WTC11 (cell line): ENCODE measurements around the gene ITPR2. TPM values are rescaled to one million over a fixed set of nuclear protein-coding genes. Genes with fewer than 3 reads are reported as not detected.

ENCODE experiments used
- ATAC-seq: fragments of 200-7000 bp; cut with Tn5 transposase; 2 replicates; pipeline ENCODE4 v1.10.0; 2021; ENCODE audit warnings: mild to moderate bottlenecking, moderate library complexity
- CTCF ChIA-PET: fragments of 300-600 bp; sonication (Branson Sonifier 250); formaldehyde crosslinking; loops from one replicate; lab custom pipeline; 2021; ENCODE audit warnings: antibody characterized with exemption; lab: Charles Lee
- POLR2A ChIA-PET: fragments of 350-600 bp; sonication (Branson Sonifier 250); formaldehyde crosslinking; loops from one replicate; lab custom pipeline; 2021; ENCODE audit warnings: antibody characterized with exemption; lab: Charles Lee
- DNase-seq: peaks from one replicate; pipeline ENCODE4 v3.0.0; 2021; ENCODE audit warnings: low spot score
- H3K27ac Mint-ChIP-seq: 2 replicates; pipeline ENCODE4 v1.8.0; 2021; ENCODE audit warnings: mixed read lengths
- H3K27me3 Mint-ChIP-seq: 2 replicates; pipeline ENCODE4 v1.8.0; 2021; ENCODE audit warnings: low read depth, mild to moderate bottlenecking, moderate library complexity, mixed read lengths
- H3K36me3 Mint-ChIP-seq: 2 replicates; pipeline ENCODE4 v1.8.0; 2021; ENCODE audit warnings: mixed read lengths
- H3K4me1 Mint-ChIP-seq: 2 replicates; pipeline ENCODE4 v1.8.0; 2022; ENCODE audit warnings: mixed read lengths
- H3K4me3 Mint-ChIP-seq: 2 replicates; pipeline ENCODE4 v1.8.0; 2021; ENCODE audit warnings: mild to moderate bottlenecking, moderate library complexity, mixed read lengths
- H3K9me3 Mint-ChIP-seq: 2 replicates; pipeline ENCODE4 v1.8.0; 2021; ENCODE audit warnings: mixed read lengths
- FOXJ3 ChIP-seq: sonication (generic); formaldehyde crosslinking; IDR thresholded peaks from 2 replicates; pipeline ENCODE4 v1.9.0; 2021; ENCODE audit warnings: missing genetic modification reagents, mild to moderate bottlenecking, borderline replicate concordance
- GRHL2 ChIP-seq: fragments of 250-450 bp; sonication (Bioruptor Pico); IDR thresholded peaks from 2 replicates; pipeline ENCODE4 v1.8.0; 2022; ENCODE audit warnings: mild to moderate bottlenecking, moderate library complexity; ENCODE audit not compliant: insufficient replicate concordance, severe bottlenecking
- JAZF1 ChIP-seq: fragments of 250-450 bp; sonication (Bioruptor Pico); IDR thresholded peaks from 2 replicates; pipeline ENCODE4 v1.9.0; 2021; ENCODE audit warnings: moderate library complexity, mild to moderate bottlenecking, inconsistent platforms
- MXD4 ChIP-seq: fragments of 250-450 bp; sonication (Bioruptor Pico); IDR thresholded peaks from 2 replicates; pipeline ENCODE4 v1.8.0; 2021; ENCODE audit warnings: mild to moderate bottlenecking, moderate library complexity, borderline replicate concordance
- ZNF121 ChIP-seq: sonication (generic); formaldehyde crosslinking; IDR thresholded peaks from 2 replicates; pipeline ENCODE4 v1.8.0; 2023; ENCODE audit warnings: missing genetic modification reagents
- ZNF671 ChIP-seq: fragments of 250-450 bp; sonication (Bioruptor Pico); IDR thresholded peaks from 2 replicates; pipeline ENCODE4 v1.8.0; 2021; ENCODE audit warnings: mild to moderate bottlenecking
- total RNA-seq: library from RNA; stranded (reverse); gene quantifications from 3 replicates; pipeline ENCODE4 v1.2.3, GENCODE V29; 2021
- TF ChIP-seq, protein P1 (sequence below): sonication (generic); formaldehyde crosslinking; conservative IDR thresholded peaks from 2 replicates; pipeline ENCODE4 v1.8.1; 2022; ENCODE audit warnings: mild to moderate bottlenecking, missing genetic modification reagents
- TF ChIP-seq, protein P2 (sequence below): sonication (generic); formaldehyde crosslinking; IDR thresholded peaks from 2 replicates; pipeline ENCODE4 v1.8.1; 2022; ENCODE audit warnings: missing genetic modification reagents, borderline replicate concordance
- TF ChIP-seq, protein P3 (sequence below): sonication (generic); formaldehyde crosslinking; IDR thresholded peaks from 2 replicates; pipeline ENCODE4 v1.8.1; 2023; ENCODE audit warnings: mild to moderate bottlenecking, missing genetic modification reagents, moderate library complexity
- TF ChIP-seq, protein P4 (sequence below): sonication (generic); formaldehyde crosslinking; IDR thresholded peaks from 2 replicates; pipeline ENCODE4 v1.8.1; 2023; ENCODE audit warnings: mild to moderate bottlenecking, missing genetic modification reagents, moderate library complexity
- TF ChIP-seq, protein P5 (sequence below): fragments of 250-450 bp; sonication (Bioruptor Pico); IDR thresholded peaks from 2 replicates; pipeline ENCODE4 v1.9.0; 2021; ENCODE audit warnings: mild to moderate bottlenecking
- TF ChIP-seq, protein P6 (sequence below): sonication (generic); formaldehyde crosslinking; conservative IDR thresholded peaks from 2 replicates; pipeline ENCODE4 v1.8.1; 2023; ENCODE audit warnings: mild to moderate bottlenecking, low read depth, missing genetic modification reagents, moderate library complexity
- TF ChIP-seq, protein P7 (sequence below): sonication (generic); formaldehyde crosslinking; IDR thresholded peaks from 2 replicates; pipeline ENCODE4 v1.8.1; 2022; ENCODE audit warnings: mild to moderate bottlenecking, missing genetic modification reagents, moderate library complexity, borderline replicate concordance

The ITPR2 gene
- total RNA-seq, 1 experiment from 2014 or later, result 50.7 TPM

DNA sequence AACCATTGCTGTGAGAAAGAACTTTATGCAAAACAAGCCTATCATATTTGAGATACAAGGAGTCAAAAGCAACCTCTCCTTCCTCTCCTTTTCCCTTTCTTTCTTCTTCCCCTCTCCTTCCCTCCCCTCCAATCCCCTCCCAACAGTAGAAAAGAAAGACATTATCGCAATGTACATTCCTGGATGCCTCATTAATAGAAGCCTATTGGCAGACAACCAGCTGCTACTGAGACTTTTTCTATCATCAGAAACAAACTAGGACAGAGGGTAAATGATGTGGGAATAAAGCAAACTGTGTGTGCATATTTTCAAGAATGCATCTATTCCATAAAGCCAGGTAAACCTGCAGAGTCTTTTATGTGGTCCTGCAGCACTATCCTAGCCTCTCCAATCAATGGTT is 237.2 kb downstream of the ITPR2 start (continued):
- TF ChIP-seq MXD4 (CRISPR knock-in tag) (no peak), GRHL2 (CRISPR knock-in tag) (no peak), ZNF121 (CRISPR knock-in tag) (no peak)
- TF ChIP-seq, protein P1, sequence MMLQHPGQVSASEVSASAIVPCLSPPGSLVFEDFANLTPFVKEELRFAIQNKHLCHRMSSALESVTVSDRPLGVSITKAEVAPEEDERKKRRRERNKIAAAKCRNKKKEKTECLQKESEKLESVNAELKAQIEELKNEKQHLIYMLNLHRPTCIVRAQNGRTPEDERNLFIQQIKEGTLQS (CRISPR knock-in tag), result no peak
- TF ChIP-seq, protein P2, sequence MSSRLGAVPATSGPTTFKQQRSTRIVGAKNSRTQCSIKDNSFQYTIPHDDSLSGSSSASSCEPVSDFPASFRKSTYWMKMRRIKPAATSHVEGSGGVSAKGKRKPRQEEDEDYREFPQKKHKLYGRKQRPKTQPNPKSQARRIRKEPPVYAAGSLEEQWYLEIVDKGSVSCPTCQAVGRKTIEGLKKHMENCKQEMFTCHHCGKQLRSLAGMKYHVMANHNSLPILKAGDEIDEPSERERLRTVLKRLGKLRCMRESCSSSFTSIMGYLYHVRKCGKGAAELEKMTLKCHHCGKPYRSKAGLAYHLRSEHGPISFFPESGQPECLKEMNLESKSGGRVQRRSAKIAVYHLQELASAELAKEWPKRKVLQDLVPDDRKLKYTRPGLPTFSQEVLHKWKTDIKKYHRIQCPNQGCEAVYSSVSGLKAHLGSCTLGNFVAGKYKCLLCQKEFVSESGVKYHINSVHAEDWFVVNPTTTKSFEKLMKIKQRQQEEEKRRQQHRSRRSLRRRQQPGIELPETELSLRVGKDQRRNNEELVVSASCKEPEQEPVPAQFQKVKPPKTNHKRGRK (CRISPR knock-in tag), result no peak

DNA sequence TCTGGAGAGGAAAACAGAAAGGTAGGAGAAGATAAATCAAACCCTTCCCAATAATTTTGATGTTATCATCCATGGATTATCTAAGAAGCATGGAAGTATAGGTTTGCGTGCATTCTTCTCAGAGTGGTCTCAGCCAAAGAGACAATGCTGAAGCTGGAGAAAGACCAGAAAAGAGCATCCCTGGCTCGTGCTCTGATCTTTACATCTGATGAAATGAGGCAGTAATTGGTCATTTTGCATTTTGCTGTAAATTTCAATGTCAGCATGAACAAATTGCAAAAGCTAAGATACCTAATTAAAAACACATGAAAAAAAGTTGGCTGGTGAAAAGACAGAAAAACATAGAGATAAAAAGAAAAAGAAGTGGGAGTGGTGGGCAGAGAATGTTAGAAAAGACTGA is 252.4 kb downstream of the ITPR2 start:
- POLR2A ChIA-PET, result no interaction called here
- H3K4me3 Mint-ChIP-seq, result no peak overlapping the region
- H3K4me1 Mint-ChIP-seq, result no peaks in the 10 kb centered on the region
- CTCF ChIA-PET, result no interaction called here
- no peak for DNase-seq
- ATAC-seq, result no peak
- H3K27me3 Mint-ChIP-seq, result no peaks in the 10 kb centered on the region
- H3K9me3 Mint-ChIP-seq, result no peaks in the 10 kb centered on the region
- TF ChIP-seq, protein P3, sequence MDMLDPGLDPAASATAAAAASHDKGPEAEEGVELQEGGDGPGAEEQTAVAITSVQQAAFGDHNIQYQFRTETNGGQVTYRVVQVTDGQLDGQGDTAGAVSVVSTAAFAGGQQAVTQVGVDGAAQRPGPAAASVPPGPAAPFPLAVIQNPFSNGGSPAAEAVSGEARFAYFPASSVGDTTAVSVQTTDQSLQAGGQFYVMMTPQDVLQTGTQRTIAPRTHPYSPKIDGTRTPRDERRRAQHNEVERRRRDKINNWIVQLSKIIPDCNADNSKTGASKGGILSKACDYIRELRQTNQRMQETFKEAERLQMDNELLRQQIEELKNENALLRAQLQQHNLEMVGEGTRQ (CRISPR knock-in tag), result no peak
- no peak overlapping the region; the same call in 1 of the 2 replicates for H3K27ac Mint-ChIP-seq
- peaks cover 6% of the 10 kb centered on the region for H3K36me3 Mint-ChIP-seq

DNA sequence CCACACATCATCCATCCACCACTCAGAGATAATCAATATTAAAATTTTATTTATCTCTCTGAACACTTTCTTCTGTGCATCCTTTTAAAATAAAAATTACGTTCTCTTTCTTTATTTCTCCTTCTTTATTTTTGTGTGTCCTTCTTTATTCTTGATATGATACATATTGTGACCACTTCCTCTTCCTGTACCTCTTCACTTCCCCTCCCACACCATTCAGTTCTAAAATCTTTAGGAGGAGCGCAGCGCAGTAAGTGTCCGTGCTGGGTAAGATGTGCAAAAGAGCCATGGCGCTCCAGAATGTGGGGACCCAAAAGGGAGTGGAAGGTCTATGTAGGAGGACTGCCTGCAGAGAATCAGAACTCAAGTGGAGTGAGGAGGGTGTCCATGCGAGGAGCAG is 256.7 kb downstream of the ITPR2 start:
- ChIA-PET CTCF (no interaction called here), POLR2A (no interaction called here)
- Mint-ChIP-seq H3K36me3 (peaks cover 14% of the 10 kb centered on the region), H3K9me3 (no peaks in the 10 kb centered on the region), H3K27ac (no peak overlapping the region), H3K4me1 (peaks cover 18% of the 10 kb centered on the region), H3K27me3 (no peaks in the 10 kb centered on the region), H3K4me3 (no peak overlapping the region)
- ATAC-seq (no peak), DNase-seq (no peak)
- TF ChIP-seq ZNF121 (CRISPR knock-in tag) (no peak), JAZF1 (CRISPR knock-in tag) (no peak), ZNF671 (no peak), FOXJ3 (CRISPR knock-in tag) (no peak)
- TF ChIP-seq, protein P4, sequence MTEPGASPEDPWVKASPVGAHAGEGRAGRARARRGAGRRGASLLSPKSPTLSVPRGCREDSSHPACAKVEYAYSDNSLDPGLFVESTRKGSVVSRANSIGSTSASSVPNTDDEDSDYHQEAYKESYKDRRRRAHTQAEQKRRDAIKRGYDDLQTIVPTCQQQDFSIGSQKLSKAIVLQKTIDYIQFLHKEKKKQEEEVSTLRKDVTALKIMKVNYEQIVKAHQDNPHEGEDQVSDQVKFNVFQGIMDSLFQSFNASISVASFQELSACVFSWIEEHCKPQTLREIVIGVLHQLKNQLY (CRISPR knock-in tag), result no peak
- TF ChIP-seq, protein P5, sequence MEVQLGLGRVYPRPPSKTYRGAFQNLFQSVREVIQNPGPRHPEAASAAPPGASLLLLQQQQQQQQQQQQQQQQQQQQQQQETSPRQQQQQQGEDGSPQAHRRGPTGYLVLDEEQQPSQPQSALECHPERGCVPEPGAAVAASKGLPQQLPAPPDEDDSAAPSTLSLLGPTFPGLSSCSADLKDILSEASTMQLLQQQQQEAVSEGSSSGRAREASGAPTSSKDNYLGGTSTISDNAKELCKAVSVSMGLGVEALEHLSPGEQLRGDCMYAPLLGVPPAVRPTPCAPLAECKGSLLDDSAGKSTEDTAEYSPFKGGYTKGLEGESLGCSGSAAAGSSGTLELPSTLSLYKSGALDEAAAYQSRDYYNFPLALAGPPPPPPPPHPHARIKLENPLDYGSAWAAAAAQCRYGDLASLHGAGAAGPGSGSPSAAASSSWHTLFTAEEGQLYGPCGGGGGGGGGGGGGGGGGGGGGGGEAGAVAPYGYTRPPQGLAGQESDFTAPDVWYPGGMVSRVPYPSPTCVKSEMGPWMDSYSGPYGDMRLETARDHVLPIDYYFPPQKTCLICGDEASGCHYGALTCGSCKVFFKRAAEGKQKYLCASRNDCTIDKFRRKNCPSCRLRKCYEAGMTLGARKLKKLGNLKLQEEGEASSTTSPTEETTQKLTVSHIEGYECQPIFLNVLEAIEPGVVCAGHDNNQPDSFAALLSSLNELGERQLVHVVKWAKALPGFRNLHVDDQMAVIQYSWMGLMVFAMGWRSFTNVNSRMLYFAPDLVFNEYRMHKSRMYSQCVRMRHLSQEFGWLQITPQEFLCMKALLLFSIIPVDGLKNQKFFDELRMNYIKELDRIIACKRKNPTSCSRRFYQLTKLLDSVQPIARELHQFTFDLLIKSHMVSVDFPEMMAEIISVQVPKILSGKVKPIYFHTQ (CRISPR knock-in tag), result no peak
- TF ChIP-seq, protein P6, sequence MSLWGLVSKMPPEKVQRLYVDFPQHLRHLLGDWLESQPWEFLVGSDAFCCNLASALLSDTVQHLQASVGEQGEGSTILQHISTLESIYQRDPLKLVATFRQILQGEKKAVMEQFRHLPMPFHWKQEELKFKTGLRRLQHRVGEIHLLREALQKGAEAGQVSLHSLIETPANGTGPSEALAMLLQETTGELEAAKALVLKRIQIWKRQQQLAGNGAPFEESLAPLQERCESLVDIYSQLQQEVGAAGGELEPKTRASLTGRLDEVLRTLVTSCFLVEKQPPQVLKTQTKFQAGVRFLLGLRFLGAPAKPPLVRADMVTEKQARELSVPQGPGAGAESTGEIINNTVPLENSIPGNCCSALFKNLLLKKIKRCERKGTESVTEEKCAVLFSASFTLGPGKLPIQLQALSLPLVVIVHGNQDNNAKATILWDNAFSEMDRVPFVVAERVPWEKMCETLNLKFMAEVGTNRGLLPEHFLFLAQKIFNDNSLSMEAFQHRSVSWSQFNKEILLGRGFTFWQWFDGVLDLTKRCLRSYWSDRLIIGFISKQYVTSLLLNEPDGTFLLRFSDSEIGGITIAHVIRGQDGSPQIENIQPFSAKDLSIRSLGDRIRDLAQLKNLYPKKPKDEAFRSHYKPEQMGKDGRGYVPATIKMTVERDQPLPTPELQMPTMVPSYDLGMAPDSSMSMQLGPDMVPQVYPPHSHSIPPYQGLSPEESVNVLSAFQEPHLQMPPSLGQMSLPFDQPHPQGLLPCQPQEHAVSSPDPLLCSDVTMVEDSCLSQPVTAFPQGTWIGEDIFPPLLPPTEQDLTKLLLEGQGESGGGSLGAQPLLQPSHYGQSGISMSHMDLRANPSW (CRISPR knock-in tag), result no peak
- TF ChIP-seq, protein P7, sequence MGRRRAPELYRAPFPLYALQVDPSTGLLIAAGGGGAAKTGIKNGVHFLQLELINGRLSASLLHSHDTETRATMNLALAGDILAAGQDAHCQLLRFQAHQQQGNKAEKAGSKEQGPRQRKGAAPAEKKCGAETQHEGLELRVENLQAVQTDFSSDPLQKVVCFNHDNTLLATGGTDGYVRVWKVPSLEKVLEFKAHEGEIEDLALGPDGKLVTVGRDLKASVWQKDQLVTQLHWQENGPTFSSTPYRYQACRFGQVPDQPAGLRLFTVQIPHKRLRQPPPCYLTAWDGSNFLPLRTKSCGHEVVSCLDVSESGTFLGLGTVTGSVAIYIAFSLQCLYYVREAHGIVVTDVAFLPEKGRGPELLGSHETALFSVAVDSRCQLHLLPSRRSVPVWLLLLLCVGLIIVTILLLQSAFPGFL (CRISPR knock-in tag), result no peak
